NB4 (cell line): ENCODE results near the gene CIAO1.

Source experiments
- DNase-seq: peaks from one replicate; pipeline ENCODE4 v3.0.0; 2010; ENCODE audit warnings: low read depth
- H3K4me3 ChIP-seq: one replicate; pipeline ENCODE4 v1.5.1; 2011; ENCODE audit warnings: mild to moderate bottlenecking, low read depth, low read length, moderate library complexity
- CTCF ChIP-seq: IDR thresholded peaks from one replicate; pipeline ENCODE4 v1.5.1; 2012; ENCODE audit warnings: low read depth, low read length
- MAX ChIP-seq: IDR thresholded peaks from 2 replicates; pipeline ENCODE4 v1.6.1; 2011; ENCODE audit warnings: low read depth, low read length
- MYC ChIP-seq: IDR thresholded peaks from 2 replicates; pipeline ENCODE4 v1.6.1; 2011; ENCODE audit warnings: low read depth, low read length
- POLR2A ChIP-seq: IDR thresholded peaks from 2 replicates; pipeline ENCODE4 v1.6.1; 2011; ENCODE audit warnings: mild to moderate bottlenecking; ENCODE audit not compliant: insufficient read length; ENCODE audit errors: extremely low read depth

The CIAO1 gene

GRCh38 chr2:96315400-96316071, 49.5 kb downstream of the CIAO1 start:
- peak; percentile 79 for DNase-seq
- H3K4me3 ChIP-seq, result peak overlapping the region; percentile 32
- TF ChIP-seq POLR2A (no peak), MAX (no peak), CTCF (no peak), MYC (no peak; the same call in 1 of the 2 replicates)

GRCh38 chr2:96316999-96317398, 51.0 kb downstream of the CIAO1 start:
- TF ChIP-seq POLR2A (no peak), CTCF (no peak), MYC (no peak), MAX (no peak)
- no peak overlapping the region for H3K4me3 ChIP-seq

GRCh38 chr2:96317584-96317997, 51.6 kb downstream of the CIAO1 start:
- no peak for DNase-seq
- no peak overlapping the region for H3K4me3 ChIP-seq
- TF ChIP-seq CTCF, result no peak
- TF ChIP-seq POLR2A, result no peak
- no peak for TF ChIP-seq MYC
- TF ChIP-seq MAX, result no peak

More at GRCh38 chr2:96316999-96317398, 51.0 kb downstream of the CIAO1 start:
- DNase-seq, result no peak

GRCh38 chr2:96318723-96319122, 52.7 kb downstream of the CIAO1 start:
- no peak overlapping the region for H3K4me3 ChIP-seq
- no peak for DNase-seq
- TF ChIP-seq MYC (no peak), CTCF (no peak), MAX (no peak), POLR2A (no peak)

GRCh38 chr2:96319396-96319795, 53.4 kb downstream of the CIAO1 start:
- no peak overlapping the region for H3K4me3 ChIP-seq
- no peak for DNase-seq
- TF ChIP-seq POLR2A (no peak), CTCF (no peak), MYC (no peak), MAX (no peak)

GRCh38 chr2:96320326-96320725, 54.3 kb downstream of the CIAO1 start:
- H3K4me3 ChIP-seq, result no peak overlapping the region
- DNase-seq, result no peak
- TF ChIP-seq CTCF (no peak), MYC (no peak), MAX (no peak), POLR2A (no peak)
